DMS53 (cell line): ENCODE results near the gene GDPD1.
A peak's percentile ranks its signal among the peaks of the same experiment; 100 is the strongest.
"Not testable (repeated sequence)": the region's sequence is repeated elsewhere in the genome, so short reads cannot be mapped to it uniquely, and the experiment has no call there.

Experiments
- DNase-seq: peaks from one replicate; lab custom pipeline; 2025; lab: John Stamatoyannopoulos, UW

The GDPD1 gene

GRCh38 chr17:59244081-59244480 lies 23.8 kb downstream of the GDPD1 start:
- DNase-seq, result no peak

- peak; percentile 78 for DNase-seq
These were observed 34.4 kb downstream of the GDPD1 start for GRCh38 chr17:59254742-59255141.

DNA sequence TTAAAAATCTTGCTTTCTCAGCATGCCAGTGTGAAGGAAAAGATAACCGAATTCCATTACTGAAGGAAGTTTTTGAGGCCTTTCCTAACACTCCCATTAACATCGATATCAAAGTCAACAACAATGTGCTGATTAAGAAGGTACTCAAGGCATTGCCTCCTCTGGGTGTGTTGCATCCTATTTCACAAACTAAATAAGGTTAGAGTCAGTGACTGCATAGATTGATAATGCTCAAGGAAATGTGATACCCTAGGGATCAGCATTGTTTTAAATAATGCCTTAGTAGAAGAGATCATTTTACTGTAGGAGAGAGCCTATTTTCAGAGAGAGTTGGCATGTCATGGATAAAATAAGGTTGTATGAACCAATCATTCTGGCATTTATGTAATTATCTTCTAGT lies 36.8 kb downstream of the GDPD1 start:
- no peak for DNase-seq

DNA sequence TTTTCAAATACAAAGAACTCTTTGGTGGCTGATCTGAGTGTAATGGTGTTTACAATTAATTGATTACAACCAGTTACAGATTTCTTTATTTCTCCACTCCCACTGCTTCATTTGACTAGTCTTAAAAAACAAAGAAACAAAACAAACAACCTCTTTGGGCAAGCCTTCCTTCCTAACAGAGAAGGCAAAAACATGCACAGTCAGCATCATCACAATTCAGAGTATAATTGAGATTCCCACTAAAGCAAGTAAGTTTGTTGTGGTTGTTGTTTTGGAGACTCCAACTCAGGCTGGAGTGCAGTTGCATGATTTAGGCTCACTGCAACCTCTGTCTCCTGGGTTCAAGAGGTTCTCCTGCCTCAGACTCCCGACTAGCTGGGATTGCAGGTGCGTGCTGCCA lies 40.4 kb downstream of the GDPD1 start:
- DNase-seq, result no peak

- no peak for DNase-seq
These were observed 46.4 kb downstream of the GDPD1 start for GRCh38 chr17:59266745-59267144.

GRCh38 chr17:59267776-59268175 lies 47.5 kb downstream of the GDPD1 start:
- no peak for DNase-seq

DNA sequence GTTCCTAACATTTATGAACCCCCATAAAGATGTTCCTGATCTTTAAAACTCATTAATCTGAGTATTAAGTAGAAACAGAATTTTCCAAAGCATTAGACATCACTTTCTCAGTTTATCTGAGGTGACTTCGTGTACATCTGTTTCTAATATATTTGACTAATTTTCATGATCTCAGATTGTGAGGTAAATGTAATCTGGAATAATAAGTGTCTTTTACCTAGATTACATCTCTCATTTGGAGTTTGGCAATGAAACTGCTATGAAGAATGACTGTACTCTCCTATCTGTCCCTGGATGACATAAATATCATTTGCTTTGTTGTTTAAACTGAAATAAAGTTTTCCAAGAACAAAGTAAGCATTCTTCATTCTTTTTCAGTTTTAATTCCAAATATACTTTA lies 55.3 kb downstream of the GDPD1 start:
- DNase-seq, result no peak

- no peak for DNase-seq
These were observed 56.7 kb downstream of the GDPD1 start for GRCh38 chr17:59277031-59277430.

- no peak for DNase-seq
These were observed 58.1 kb downstream of the GDPD1 start for GRCh38 chr17:59278406-59278805.

GRCh38 chr17:59284317-59284716 lies 64.0 kb downstream of the GDPD1 start:
- no peak for DNase-seq

DNA sequence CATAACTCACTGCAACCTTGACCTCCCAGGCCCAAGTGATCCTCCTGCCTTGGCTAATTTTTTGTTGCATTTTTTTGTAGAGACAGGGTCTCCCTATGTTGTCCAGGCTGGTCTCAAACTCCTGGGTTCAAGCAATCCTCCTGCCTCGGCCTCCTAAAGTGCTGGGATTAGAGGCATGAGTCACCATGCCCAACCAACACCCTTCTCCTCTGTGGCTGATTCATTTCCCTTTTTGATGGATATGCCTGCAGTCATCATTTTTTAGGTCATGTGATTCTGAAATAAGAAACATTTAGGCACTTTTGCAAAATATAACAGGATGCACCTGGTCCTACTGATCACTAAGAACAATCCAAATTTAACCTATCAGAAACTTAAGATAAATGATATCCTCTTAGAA lies 67.1 kb downstream of the GDPD1 start:
- no peak for DNase-seq

DNA sequence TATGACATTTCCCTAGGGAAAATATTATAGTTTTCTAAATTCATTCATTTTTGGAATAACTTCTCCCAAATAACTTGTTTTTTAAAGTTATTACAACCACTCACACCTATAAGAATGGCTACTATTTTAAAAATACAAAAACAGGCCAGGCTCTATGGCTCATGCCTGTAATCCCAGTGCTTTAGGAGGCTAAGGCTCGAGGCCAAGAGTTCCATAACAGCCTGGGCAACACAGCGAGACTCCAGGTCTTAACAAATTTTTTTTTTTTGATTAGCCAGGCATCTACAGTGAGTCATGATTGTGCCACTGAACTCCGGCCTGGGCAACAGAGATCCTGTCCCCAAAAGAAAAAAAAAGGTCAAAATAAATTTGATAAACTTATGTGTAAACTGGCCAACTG lies 67.6 kb downstream of the GDPD1 start:
- DNase-seq, result no peak

GRCh38 chr17:59289981-59290301 lies 69.6 kb downstream of the GDPD1 start:
- no peak for DNase-seq

- DNase-seq, result peak; percentile 3
These were observed 70.1 kb downstream of the GDPD1 start for GRCh38 chr17:59290302-59290998.

- no peak for DNase-seq
These were observed 71.8 kb downstream of the GDPD1 start for GRCh38 chr17:59292174-59292523.

GRCh38 chr17:59296190-59296589 lies 75.9 kb downstream of the GDPD1 start:
- no peak for DNase-seq

DNA sequence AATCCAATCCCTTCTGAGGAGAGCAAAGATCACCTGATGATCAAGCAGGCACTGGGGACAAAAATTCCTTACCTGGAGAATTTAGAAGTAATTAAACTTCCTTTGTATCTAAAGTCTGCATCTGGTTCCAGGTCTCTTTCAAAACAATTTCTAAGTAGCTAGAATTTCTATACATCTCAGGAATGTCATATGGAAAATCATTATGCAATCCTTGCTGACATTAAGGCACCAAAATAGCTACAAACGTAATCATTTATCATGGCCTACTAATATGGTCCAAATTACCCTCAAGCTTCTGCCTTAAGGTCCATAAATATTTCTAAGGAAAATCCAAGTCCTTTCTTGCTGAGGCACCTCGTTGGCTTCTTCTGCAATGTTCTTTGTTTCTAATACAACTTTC lies 78.2 kb downstream of the GDPD1 start:
- no peak for DNase-seq

GRCh38 chr17:59299400-59300092 lies 79.2 kb downstream of the GDPD1 start:
- DNase-seq, result no peak

DNA sequence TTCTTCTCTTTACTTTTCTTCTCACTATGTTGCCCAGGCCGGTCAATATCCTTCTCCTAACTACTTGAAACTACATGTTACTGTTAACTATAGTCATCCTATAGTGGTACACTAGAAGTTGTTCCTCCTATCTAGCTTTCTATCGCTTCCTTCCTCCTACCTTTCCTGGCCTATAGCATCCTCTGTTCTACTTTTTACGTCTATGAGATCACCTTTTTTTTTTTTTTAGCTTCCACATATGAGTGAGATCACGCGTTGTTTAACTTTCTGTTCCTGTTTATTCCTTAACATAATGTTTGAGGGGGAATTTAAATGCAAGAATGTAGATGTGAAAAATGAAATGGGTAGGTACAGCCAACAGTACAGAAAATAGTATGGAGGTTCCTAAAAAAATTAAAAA lies 80.6 kb downstream of the GDPD1 start:
- DNase-seq, result no peak

GRCh38 chr17:59304811-59305210 lies 84.5 kb downstream of the GDPD1 start:
- DNase-seq, result no peak

DNA sequence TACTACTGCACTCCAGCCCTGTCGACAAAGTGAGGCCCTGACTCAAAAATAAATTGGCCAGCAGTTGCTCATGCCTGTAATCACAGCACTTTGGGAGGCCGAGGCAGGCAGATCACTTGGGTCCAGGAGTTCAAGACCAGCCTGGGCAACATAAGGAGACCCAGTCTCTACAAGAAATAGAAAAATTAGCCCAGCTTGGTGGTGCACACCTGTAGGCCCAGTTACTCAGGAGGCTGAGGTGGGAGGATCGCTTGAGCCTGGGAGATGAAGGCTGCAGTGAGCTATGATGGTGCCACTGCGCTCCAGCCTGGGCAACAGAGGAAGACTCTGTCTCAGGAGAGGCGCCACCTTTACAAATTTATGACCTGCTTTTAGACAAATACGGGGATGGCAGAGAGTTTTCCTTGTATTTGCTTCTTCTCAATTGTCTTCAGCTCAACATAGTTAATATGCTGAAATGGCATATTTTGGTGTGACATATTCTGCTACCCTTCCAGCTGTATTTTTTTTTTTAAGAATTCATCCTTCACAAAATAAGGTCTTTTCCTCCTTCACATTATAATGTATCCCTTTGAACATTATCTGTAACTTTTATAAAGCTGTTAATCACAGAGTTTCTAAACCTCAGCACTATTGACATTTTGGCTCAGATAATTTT lies 90.1 kb downstream of the GDPD1 start:
- no peak for DNase-seq

DNA sequence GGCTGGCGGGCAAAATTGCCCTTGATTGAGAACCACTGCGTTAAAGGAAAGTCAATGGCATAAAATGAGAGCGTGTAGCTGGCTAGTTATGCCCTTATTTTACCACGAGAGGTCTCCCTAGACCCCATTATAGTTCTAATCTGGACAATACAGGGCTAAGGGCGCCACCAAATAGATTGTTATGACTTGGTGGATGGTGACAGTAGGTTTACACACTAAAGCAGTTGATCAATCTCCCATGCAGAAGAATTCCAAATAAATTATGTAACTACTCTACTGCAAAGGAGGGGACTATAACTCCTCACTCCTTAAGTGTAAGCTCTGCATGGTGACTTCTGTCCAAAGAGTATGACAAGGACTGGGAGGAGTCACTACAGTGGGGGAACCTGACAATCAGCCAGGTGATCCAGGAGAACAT lies 90.7 kb downstream of the GDPD1 start:
- peak; percentile 77 for DNase-seq

DNA sequence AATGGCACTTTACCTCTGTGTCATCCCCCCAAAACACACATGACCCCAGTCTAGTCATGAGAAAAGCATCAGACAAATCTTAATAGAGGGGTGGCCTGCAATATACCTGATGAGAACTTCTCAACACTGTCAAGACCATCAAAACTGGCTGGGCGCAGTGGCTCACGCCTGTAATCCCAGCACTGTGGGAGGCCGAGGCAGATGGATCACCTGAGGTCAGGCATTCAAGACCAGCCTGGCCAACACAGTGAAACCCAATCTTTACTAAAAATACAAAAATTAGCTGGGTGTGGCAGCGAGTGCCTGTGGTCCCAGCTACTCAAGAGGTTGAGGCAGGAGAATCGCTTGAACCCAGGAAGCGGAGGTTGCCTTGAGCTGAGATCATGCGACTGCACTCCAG lies 91.2 kb downstream of the GDPD1 start:
- DNase-seq, result not testable (repeated sequence)

DNA sequence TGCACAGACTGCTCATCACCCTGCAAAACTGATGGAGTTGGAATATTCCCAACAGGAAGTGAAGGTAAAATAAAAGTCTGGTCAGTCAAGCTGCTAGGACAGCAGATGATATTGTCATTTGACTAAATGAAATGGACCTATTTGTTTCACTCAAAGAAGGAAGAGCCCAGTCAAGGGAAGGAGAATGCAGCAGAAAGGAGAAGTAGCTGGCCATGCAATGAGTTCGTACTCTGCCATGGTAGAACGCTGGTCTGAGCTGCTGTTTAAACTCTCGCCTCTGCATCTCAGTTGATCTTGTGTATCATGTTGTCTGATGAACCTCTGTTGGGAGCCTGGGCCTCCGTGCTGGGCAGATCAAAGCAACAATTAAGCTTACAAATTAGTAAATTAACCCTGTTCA lies 95.6 kb downstream of the GDPD1 start:
- no peak for DNase-seq
